Measurements from ENCODE around the gene OR51A7.

GRCh38 chr11:4932751-4933150 lies 29.2 kb downstream of the OR51A7 start:
- no peak for TF ChIP-seq CTCF (IDR thresholded peaks at IDR 0.05; ENCODE audit: borderline replicate concordance, extremely low read depth, low read length, poor library complexity, severe bottlenecking)
- TF ChIP-seq EZH2 (IDR thresholded peaks at IDR 0.05; ENCODE audit: borderline replicate concordance, low read depth, low read length, severe bottlenecking), result no peak
